Activated B cell treated with CpG ODN at 0.5 μM for 24 hours (primary cell): ENCODE data around the gene ZNF680. TPM values are rescaled to one million over a fixed set of nuclear protein-coding genes. Genes with fewer than 3 reads are reported as not detected.

Experiments used
- ATAC-seq: fragments of 200-7000 bp; cut with Tn5 transposase; one replicate; pipeline ENCODE4 v1.10.0; 2021; ENCODE audit warnings: low read depth, mild to moderate bottlenecking, moderate library complexity
- CTCF ChIA-PET: fragments of 350-600 bp; sonication (Branson Sonifier 250); formaldehyde crosslinking; loops from one replicate; lab custom pipeline; 2021; ENCODE audit warnings: antibody characterized with exemption; lab: Charles Lee
- POLR2A ChIA-PET: fragments of 350-600 bp; sonication (Branson Sonifier 250); formaldehyde crosslinking; loops from one replicate; lab custom pipeline; 2021; ENCODE audit warnings: antibody characterized with exemption; lab: Charles Lee
- DNase-seq: peaks from one replicate; pipeline ENCODE4 v3.0.0; 2022
- H3K27ac Mint-ChIP-seq: one replicate; pipeline ENCODE4 v1.8.0; 2020; ENCODE audit warnings: mixed read lengths
- H3K27me3 Mint-ChIP-seq: one replicate; pipeline ENCODE4 v1.8.0; 2021; ENCODE audit warnings: mixed read lengths
- H3K36me3 Mint-ChIP-seq: one replicate; pipeline ENCODE4 v1.8.0; 2021; ENCODE audit warnings: low read depth, mixed read lengths
- H3K4me1 Mint-ChIP-seq: one replicate; pipeline ENCODE4 v1.8.0; 2021; ENCODE audit warnings: mixed read lengths
- H3K4me3 Mint-ChIP-seq: one replicate; pipeline ENCODE4 v1.8.0; 2020; ENCODE audit warnings: mild to moderate bottlenecking, mixed read lengths
- H3K9me3 Mint-ChIP-seq: one replicate; pipeline ENCODE4 v1.8.0; 2020; ENCODE audit warnings: mixed read lengths
- CTCF ChIP-seq: fragments of 200-600 bp; IDR thresholded peaks from one replicate; pipeline ENCODE4 v1.8.0; 2022; ENCODE audit warnings: antibody characterized with exemption, mild to moderate bottlenecking
- intact Hi-C: fragments of 100-400 bp; cut with micrococcal nuclease; formaldehyde crosslinking; loops from one replicate; pipeline ENCODE4 v1.15.1; 2024
- total RNA-seq: library from RNA; stranded (reverse); gene quantifications from 2 replicates; pipeline ENCODE4 v1.2.3, GENCODE V29; 2022

The ZNF680 gene
- total RNA-seq, 1 donor from 2014 or later, result 22.0 TPM

GRCh38 chr7:64515330-64515729, 47.5 kb downstream of the ZNF680 start:
- Mint-ChIP-seq H3K4me1 (no peaks in the 10 kb centered on the region), H3K27ac (no peak overlapping the region), H3K27me3 (no peaks in the 10 kb centered on the region), H3K4me3 (no peak overlapping the region), H3K36me3 (peaks cover 64% of the 10 kb centered on the region), H3K9me3 (peaks cover 42% of the 10 kb centered on the region)
- DNase-seq (no peak), ATAC-seq (no peak)
- ChIA-PET CTCF (no interaction called here), POLR2A (interaction anchor here (1.0 kb wide), 1 partner anchor 202 kb away, joined by 3 read pairs; the partner anchor contains the start of gene ZNF736)
- no peak for TF ChIP-seq CTCF
- intact Hi-C loops, result no loop called here

GRCh38 chr7:64509583-64509982, 53.3 kb downstream of the ZNF680 start:
- Mint-ChIP-seq H3K27ac (no peak overlapping the region), H3K36me3 (peaks cover 43% of the 10 kb centered on the region), H3K27me3 (no peaks in the 10 kb centered on the region), H3K9me3 (peaks cover 20% of the 10 kb centered on the region), H3K4me3 (no peak overlapping the region), H3K4me1 (no peaks in the 10 kb centered on the region)
- ATAC-seq (no peak), DNase-seq (no peak)
- ChIA-PET POLR2A (interaction anchor here (0.5 kb wide), 1 partner anchor 46 kb away, joined by 4 read pairs; no protein-coding TSS in a partner anchor), CTCF (no interaction called here)
- intact Hi-C loops, result no loop called here
- TF ChIP-seq CTCF, result no peak

- intact Hi-C loops, result no loop called here
These were observed 58.2 kb downstream of the ZNF680 start for GRCh38 chr7:64504581-64505120.

GRCh38 chr7:64498270-64498669, 64.6 kb downstream of the ZNF680 start:
- no peaks in the 10 kb centered on the region for H3K4me1 Mint-ChIP-seq
- H3K27me3 Mint-ChIP-seq, result no peaks in the 10 kb centered on the region
- CTCF ChIA-PET, result no interaction called here
- H3K36me3 Mint-ChIP-seq, result peaks cover 8% of the 10 kb centered on the region
- POLR2A ChIA-PET, result no interaction called here
- H3K4me3 Mint-ChIP-seq, result no peak overlapping the region
- intact Hi-C loops, result no loop called here
- no peak for TF ChIP-seq CTCF
- DNase-seq (no peak), ATAC-seq (no peak)
- H3K9me3 Mint-ChIP-seq, result peaks cover 29% of the 10 kb centered on the region
- H3K27ac Mint-ChIP-seq, result no peak overlapping the region

More at GRCh38 chr7:64504581-64505120, 58.2 kb downstream of the ZNF680 start:
- peaks cover 37% of the 10 kb centered on the region for H3K9me3 Mint-ChIP-seq
- ATAC-seq (no peak), DNase-seq (no peak)
- CTCF ChIA-PET, result no interaction called here
- H3K4me3 Mint-ChIP-seq, result no peak overlapping the region
- no peak overlapping the region for H3K27ac Mint-ChIP-seq
- POLR2A ChIA-PET, result no interaction called here
- peaks cover 25% of the 10 kb centered on the region for H3K36me3 Mint-ChIP-seq
- no peaks in the 10 kb centered on the region for H3K4me1 Mint-ChIP-seq
- no peak for TF ChIP-seq CTCF
- H3K27me3 Mint-ChIP-seq, result no peaks in the 10 kb centered on the region

- Mint-ChIP-seq H3K4me3 (no peak overlapping the region), H3K4me1 (no peaks in the 10 kb centered on the region), H3K9me3 (peaks cover 22% of the 10 kb centered on the region), H3K36me3 (peaks cover 10% of the 10 kb centered on the region), H3K27me3 (no peaks in the 10 kb centered on the region), H3K27ac (no peak overlapping the region)
- ChIA-PET CTCF (no interaction called here), POLR2A (no interaction called here)
- ATAC-seq (no peak), DNase-seq (no peak)
- intact Hi-C loops, result no loop called here
- no peak for TF ChIP-seq CTCF
These were observed 67.9 kb downstream of the ZNF680 start for GRCh38 chr7:64494912-64495461.
